ENCODE measurements around the gene NINJ1. TPM values are rescaled to one million over a fixed set of nuclear protein-coding genes. Genes with fewer than 3 reads are reported as not detected.

NINJ1 gene
- total and polyA plus RNA-seq, 2 of the 13 experiments (the other 11 are each of a cell fraction or from before 2014, with no cell fraction given), result 81.2 to 92.1 TPM

- TF ChIP-seq CHCHD3 (CRISPR knock-in tag; IDR thresholded peaks at IDR 0.05), result 0 out of 2 replicates have a peak, but pooled peaks have one; percentile 52
- TF ChIP-seq, protein P1, sequence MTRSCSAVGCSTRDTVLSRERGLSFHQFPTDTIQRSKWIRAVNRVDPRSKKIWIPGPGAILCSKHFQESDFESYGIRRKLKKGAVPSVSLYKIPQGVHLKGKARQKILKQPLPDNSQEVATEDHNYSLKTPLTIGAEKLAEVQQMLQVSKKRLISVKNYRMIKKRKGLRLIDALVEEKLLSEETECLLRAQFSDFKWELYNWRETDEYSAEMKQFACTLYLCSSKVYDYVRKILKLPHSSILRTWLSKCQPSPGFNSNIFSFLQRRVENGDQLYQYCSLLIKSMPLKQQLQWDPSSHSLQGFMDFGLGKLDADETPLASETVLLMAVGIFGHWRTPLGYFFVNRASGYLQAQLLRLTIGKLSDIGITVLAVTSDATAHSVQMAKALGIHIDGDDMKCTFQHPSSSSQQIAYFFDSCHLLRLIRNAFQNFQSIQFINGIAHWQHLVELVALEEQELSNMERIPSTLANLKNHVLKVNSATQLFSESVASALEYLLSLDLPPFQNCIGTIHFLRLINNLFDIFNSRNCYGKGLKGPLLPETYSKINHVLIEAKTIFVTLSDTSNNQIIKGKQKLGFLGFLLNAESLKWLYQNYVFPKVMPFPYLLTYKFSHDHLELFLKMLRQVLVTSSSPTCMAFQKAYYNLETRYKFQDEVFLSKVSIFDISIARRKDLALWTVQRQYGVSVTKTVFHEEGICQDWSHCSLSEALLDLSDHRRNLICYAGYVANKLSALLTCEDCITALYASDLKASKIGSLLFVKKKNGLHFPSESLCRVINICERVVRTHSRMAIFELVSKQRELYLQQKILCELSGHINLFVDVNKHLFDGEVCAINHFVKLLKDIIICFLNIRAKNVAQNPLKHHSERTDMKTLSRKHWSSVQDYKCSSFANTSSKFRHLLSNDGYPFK (CRISPR knock-in tag; IDR thresholded peaks at IDR 0.05; ENCODE audit: borderline replicate concordance), result no peak
- no peak for TF ChIP-seq JUND (CRISPR knock-in tag; IDR thresholded peaks at IDR 0.05)
- TF ChIP-seq, protein P2, sequence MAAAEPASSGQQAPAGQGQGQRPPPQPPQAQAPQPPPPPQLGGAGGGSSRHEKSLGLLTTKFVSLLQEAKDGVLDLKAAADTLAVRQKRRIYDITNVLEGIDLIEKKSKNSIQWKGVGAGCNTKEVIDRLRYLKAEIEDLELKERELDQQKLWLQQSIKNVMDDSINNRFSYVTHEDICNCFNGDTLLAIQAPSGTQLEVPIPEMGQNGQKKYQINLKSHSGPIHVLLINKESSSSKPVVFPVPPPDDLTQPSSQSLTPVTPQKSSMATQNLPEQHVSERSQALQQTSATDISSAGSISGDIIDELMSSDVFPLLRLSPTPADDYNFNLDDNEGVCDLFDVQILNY (CRISPR knock-in tag; conservative IDR thresholded peaks at IDR 0.05), result no peak
- TF ChIP-seq JUNB (CRISPR knock-in tag; IDR thresholded peaks at IDR 0.05; ENCODE audit: borderline replicate concordance), result no peak
- TF ChIP-seq, protein P3, sequence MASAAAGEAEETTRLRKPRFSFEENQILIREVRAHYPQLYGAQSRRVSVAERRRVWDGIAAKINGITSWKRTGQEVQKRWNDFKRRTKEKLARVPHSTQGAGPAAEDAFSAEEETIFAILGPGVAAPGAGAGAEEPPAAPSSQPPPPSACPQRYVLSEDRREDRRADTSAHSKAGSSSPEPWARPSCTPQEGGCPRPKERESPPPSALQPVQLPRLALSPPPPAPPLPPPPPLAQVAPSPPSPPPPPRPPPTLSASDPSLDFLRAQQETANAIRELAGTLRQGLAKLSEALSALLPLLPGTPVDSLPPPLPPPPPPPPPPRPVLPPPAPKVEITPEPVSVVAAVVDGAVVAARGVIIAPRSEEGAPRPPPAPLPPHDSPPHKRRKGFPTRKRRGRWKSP (CRISPR knock-in tag; IDR thresholded peaks at IDR 0.05), result 0 out of 2 replicates have a peak, but pooled peaks have one; percentile 26
- peak; percentile 93 for TF ChIP-seq ZFX (CRISPR knock-in tag; IDR thresholded peaks at IDR 0.05; ENCODE audit: low read depth)
- TF ChIP-seq ZNF33B (CRISPR knock-in tag; IDR thresholded peaks at IDR 0.05), result no peak
- no peak for TF ChIP-seq ZNF839 (CRISPR knock-in tag; IDR thresholded peaks at IDR 0.05; ENCODE audit: borderline replicate concordance)
- TF ChIP-seq GTF2F1 (IDR thresholded peaks at IDR 0.05; ENCODE audit: low read length), result no peak
- TF ChIP-seq PAXIP1 (CRISPR knock-in tag; conservative IDR thresholded peaks at IDR 0.05), result no peak
- 0 out of 2 replicates have a peak, but pooled peaks have one; percentile 52 for TF ChIP-seq MED13 (CRISPR knock-in tag; IDR thresholded peaks at IDR 0.05)
- TF ChIP-seq SPEN (CRISPR knock-in tag; IDR thresholded peaks at IDR 0.05; ENCODE audit: low read depth), result peak; percentile 43; the same call in 1 of the 2 replicates
- peak; percentile 58; the same call in 1 of the 2 replicates for TF ChIP-seq ZNF776 (CRISPR knock-in tag; IDR thresholded peaks at IDR 0.05)
- no peak; the same call in 1 of the 2 replicates for TF ChIP-seq ZNF431 (CRISPR knock-in tag; IDR thresholded peaks at IDR 0.05; ENCODE audit: borderline replicate concordance, low read depth)
- TF ChIP-seq NAIF1 (CRISPR knock-in tag; IDR thresholded peaks at IDR 0.05; ENCODE audit: borderline replicate concordance), result 0 out of 2 replicates have a peak, but pooled peaks have one; percentile 29
- peak; percentile 69 for TF ChIP-seq HNRNPLL (IDR thresholded peaks at IDR 0.05; ENCODE audit: low read depth, low read length, poor library complexity, severe bottlenecking)
- TF ChIP-seq ZNF550 (CRISPR knock-in tag; IDR thresholded peaks at IDR 0.05; ENCODE audit: borderline replicate concordance), result no peak
- peak; percentile 61; the same call in 1 of the 2 replicates for TF ChIP-seq EEA1 (CRISPR knock-in tag; IDR thresholded peaks at IDR 0.05; ENCODE audit: borderline replicate concordance)
- TF ChIP-seq GABPB1 (CRISPR knock-in tag; IDR thresholded peaks at IDR 0.05), result peak; percentile 41; the same call in 1 of the 2 replicates
Measured at GRCh38 chr9:93134015-93134739, at the start of gene NINJ1 (continued).
